HG02870 (cell line): Measurements from ENCODE around the gene TMEM43.
A peak's percentile ranks its signal among the peaks of the same experiment; 100 is the strongest.

ENCODE experiments used
- ATAC-seq: cut with Tn5 transposase; IDR thresholded peaks from one replicate; pipeline ENCODE4 v1.9.1; 2021; ENCODE audit warnings: mild to moderate bottlenecking, moderate library complexity; ENCODE audit not compliant: unreplicated experiment

The TMEM43 gene

GRCh38 chr3:14135581-14135980 is 10.7 kb downstream of the TMEM43 start:
- ATAC-seq = no peak

GRCh38 chr3:14137004-14137403 is 12.2 kb downstream of the TMEM43 start:
- no peak for ATAC-seq

- no peak for ATAC-seq
These were observed 12.6 kb downstream of the TMEM43 start for GRCh38 chr3:14137445-14137844.

GRCh38 chr3:14138109-14138877 is 13.4 kb downstream of the TMEM43 start:
- ATAC-seq = no peak

GRCh38 chr3:14138878-14139655 is 14.2 kb downstream of the TMEM43 start:
- ATAC-seq = no peak

- no peak for ATAC-seq
These were observed 14.9 kb downstream of the TMEM43 start for GRCh38 chr3:14139771-14140170.

GRCh38 chr3:14140668-14141067 is 15.8 kb downstream of the TMEM43 start:
- ATAC-seq = no peak

GRCh38 chr3:14141144-14141543 is 16.3 kb downstream of the TMEM43 start:
- ATAC-seq = no peak

GRCh38 chr3:14141602-14142341 is 16.9 kb downstream of the TMEM43 start:
- no peak for ATAC-seq

- ATAC-seq = no peak
These were observed 17.9 kb downstream of the TMEM43 start for GRCh38 chr3:14142567-14143270.

- no peak for ATAC-seq
These were observed 18.7 kb downstream of the TMEM43 start for GRCh38 chr3:14143271-14144225.

- peak; percentile 98 for ATAC-seq
These were observed 19.7 kb downstream of the TMEM43 start for GRCh38 chr3:14144423-14145075.

- no peak for ATAC-seq
These were observed 20.4 kb downstream of the TMEM43 start for GRCh38 chr3:14145236-14145635.

GRCh38 chr3:14145670-14146380 is 21.0 kb downstream of the TMEM43 start:
- no peak for ATAC-seq

GRCh38 chr3:14146381-14147065 is 21.7 kb downstream of the TMEM43 start:
- ATAC-seq = no peak

GRCh38 chr3:14147066-14147435 is 22.2 kb downstream of the TMEM43 start:
- no peak for ATAC-seq

- no peak for ATAC-seq
These were observed 22.8 kb downstream of the TMEM43 start for GRCh38 chr3:14147617-14148016.
